ENCODE data around the gene FAM107B.

Gene FAM107B

GRCh38 chr10:14548474-14548873, 226.2 kb downstream of the FAM107B start:
- no peak overlapping the region for H3K4me3 ChIP-seq (ENCODE audit: low read depth, low read length)
- TF ChIP-seq CTCF (IDR thresholded peaks at IDR 0.05; ENCODE audit: low read depth, low read length) = no peak

DNA sequence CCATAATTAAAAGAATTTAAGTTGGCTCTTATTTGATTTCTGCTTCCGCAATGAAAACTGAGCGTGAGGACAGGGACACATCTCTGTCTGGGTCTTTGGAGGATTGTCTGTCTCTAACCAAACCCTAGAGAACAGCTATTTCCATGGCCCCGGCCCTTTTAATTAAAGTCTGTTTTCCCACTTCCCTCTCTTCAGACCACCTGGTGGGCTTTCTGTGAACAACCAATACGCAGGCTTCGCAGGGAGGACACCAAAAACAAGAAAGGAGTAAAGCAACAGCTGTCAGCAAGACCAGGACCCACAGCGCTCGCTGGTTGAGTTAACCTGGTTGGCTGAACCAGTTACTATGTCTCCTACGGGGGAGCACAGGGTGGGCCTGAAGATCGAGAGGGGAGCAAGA, 226.9 kb downstream of the FAM107B start:
- no peak overlapping the region for H3K4me3 ChIP-seq (ENCODE audit: low read depth, low read length)

GRCh38 chr10:14545827-14546226, 228.9 kb downstream of the FAM107B start:
- H3K4me3 ChIP-seq (ENCODE audit: low read depth, low read length) = no peak overlapping the region
- TF ChIP-seq CTCF (IDR thresholded peaks at IDR 0.05; ENCODE audit: low read depth, low read length) = no peak

More for the DNA sequence above, 226.9 kb downstream of the FAM107B start:
- TF ChIP-seq CTCF (IDR thresholded peaks at IDR 0.05; ENCODE audit: low read depth, low read length) = peak; percentile 14; the same call in 1 of the 2 replicates

- no peak overlapping the region for H3K4me3 ChIP-seq (ENCODE audit: low read depth, low read length)
- no peak for TF ChIP-seq CTCF (IDR thresholded peaks at IDR 0.05; ENCODE audit: low read depth, low read length)
Observed at GRCh38 chr10:14543904-14544210, 230.8 kb downstream of the FAM107B start.

DNA sequence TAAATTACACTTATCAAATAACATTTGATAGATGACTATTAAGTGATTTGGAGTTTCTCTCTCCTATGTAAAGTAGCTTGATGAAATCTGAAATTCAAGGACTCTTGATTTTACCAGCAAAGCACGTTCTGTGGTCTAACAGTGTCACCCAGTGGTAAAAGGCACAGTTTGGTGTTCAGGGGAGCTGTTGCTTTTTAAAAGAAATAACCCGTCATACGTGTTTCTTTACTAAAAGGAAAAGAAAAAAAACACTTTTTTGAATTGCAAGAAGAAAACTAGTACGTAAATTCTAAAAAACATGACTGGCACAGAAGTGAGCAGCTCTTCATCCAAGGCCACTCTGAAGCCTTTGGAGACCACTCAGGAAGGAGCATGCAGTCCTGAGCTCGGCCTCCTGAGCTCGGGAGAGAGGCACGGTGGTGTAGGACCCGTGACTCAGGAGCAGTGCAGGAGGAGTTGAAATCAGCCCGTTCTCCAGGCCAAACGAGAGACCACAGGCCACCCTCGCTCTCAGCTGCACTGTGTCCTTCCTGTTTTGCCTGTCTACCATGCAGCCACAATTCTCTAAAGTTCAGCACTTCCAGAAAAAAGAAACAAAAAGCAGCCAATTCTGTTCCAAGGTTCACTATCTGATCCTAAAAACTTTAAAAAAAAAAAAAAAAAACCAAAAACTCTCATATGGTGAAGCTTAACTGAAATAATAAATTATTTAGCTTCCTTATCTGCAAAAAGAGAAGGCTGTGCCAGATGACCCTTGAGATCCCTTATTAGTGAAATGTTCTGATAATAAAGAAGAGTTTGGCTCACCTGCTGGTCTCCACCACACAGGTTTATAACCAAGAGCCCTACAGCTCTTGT, 231.4 kb downstream of the FAM107B start:
- TF ChIP-seq CTCF (IDR thresholded peaks at IDR 0.05; ENCODE audit: low read depth, low read length) = no peak
- H3K4me3 ChIP-seq (ENCODE audit: low read depth, low read length) = no peak overlapping the region

DNA sequence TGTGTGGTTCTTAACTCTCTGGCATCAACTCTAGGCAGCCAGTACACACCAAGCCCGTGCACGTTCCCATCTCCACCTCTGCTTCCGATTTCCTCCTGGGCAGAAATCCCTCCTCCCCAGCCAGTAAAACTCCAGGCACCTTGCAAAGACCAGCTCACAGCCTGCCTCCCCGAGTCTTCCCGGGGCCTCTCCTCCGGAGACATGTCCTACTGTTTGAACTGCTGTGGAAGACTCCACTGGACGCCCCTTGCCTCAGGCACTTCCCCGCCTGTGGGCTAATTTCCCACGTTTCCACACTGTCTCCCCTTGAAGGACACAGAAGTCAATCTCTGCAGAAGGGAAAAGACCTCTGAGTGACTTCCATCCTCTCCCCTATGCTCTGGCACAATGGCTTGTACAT, 233.3 kb downstream of the FAM107B start:
- H3K4me3 ChIP-seq (ENCODE audit: low read depth, low read length) = no peak overlapping the region
- TF ChIP-seq CTCF (IDR thresholded peaks at IDR 0.05; ENCODE audit: low read depth, low read length) = no peak

GRCh38 chr10:14540611-14541010, 234.1 kb downstream of the FAM107B start:
- H3K4me3 ChIP-seq (ENCODE audit: low read depth, low read length) = no peak overlapping the region
- no peak for TF ChIP-seq CTCF (IDR thresholded peaks at IDR 0.05; ENCODE audit: low read depth, low read length)

Data from WI38 (cell line).